ENCODE data around the gene RAB18.
"Not testable (repeated sequence)": the region's sequence is repeated elsewhere in the genome, so short reads cannot be mapped to it uniquely, and the experiment has no call there.

Gene RAB18

GRCh38 chr10:27550823-27551222 lies 46.7 kb downstream of the RAB18 start:
- DNase-seq = no peak

- peak; percentile 65 to 71 for DNase-seq
These were observed 54.5 kb downstream of the RAB18 start for GRCh38 chr10:27558612-27559020.

- no peak for DNase-seq
These were observed 57.2 kb downstream of the RAB18 start for GRCh38 chr10:27561334-27561733.

- no peak for DNase-seq
These were observed 60.3 kb downstream of the RAB18 start for GRCh38 chr10:27564398-27564797.

GRCh38 chr10:27564880-27565279 lies 60.8 kb downstream of the RAB18 start:
- no peak for DNase-seq

DNA sequence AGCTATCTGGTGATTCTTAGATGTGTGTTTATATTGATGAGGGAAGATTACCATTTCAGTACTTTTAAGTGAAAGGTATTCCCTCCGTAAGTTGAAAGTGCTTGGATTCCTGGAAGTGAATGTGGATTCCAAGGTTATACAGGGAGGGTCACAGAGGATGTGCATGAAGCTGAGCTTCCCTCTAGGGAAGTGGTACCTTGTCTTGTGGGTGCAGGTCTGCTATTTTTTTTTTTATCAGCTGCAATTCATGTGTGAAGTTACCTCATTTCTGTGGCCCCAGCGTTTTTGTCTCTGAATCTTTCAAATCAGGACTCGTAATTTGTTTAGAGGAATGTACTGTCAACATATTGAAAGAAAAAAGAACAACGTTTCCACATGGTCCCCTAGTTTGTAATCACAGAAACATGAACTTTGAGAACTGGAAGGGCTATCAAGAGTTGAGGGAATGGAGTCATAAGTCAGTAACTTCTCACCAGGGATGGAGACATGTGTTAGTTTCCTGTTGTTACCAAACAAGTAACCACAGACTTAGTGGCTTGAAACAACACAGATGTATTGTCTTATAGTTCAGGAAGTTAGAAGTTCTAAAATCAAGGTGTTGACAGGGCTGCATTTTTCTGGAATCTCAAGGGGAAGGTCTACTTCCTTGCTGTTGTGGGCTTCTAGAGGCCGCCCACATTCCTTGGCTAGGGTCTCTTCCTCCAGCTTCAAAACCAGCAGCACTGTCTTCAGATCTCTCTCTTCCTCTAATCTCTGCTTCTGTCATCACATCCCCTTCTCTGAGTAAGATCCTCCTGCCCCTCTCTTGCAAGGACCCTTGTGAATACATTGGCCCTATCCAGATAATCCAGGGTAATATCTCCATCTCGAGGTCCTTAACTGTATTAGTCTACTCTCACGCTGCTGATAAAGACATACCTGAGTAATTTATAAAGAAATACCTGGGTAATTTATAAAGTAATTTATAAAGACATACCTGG lies 64.4 kb downstream of the RAB18 start:
- peak; percentile 2 to 62 for DNase-seq

- no peak for DNase-seq
These were observed 65.8 kb downstream of the RAB18 start for GRCh38 chr10:27569946-27570345.

DNA sequence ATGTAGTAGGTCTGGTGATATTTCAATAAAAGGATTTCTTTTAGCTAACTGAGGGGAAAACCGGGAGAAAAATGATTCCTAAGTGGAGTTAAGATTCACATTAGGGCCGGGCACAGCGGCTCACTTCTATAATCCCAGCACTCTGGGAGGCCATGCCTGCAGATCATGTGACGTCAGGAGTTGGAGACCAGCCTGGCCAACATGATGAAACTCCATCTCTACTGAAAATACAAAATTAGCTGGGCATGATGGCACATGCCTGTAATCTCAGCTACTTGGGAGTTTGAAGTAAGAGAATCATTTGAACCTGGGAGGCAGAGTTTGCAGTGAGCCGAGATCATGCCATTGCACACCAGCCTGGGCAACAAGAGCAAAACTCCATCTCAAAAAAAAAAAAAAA lies 72.9 kb downstream of the RAB18 start:
- not testable (repeated sequence) for DNase-seq

GRCh38 chr10:27578316-27578715 lies 74.2 kb downstream of the RAB18 start:
- no peak for DNase-seq

- DNase-seq = no peak
These were observed 77.1 kb downstream of the RAB18 start for GRCh38 chr10:27581225-27581624.

DNA sequence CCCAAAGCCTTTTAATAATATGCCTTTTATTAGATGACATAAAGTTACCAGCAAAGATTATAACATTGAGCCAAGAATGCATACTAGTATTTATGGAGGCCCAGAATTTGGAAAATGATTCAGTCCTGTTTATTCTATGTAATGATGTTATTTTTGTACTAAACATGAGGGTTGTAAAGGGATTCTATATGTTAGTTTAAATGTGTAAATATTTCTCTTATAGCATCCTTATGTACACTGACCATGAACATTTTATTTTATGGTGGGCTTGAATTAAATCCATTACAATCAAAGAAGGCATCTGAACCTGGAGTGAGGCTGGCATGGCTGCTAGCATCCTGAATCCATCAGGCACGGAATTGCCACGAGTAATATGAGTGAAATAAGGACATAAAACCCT lies 80.2 kb downstream of the RAB18 start:
- DNase-seq = no peak
